GM12801 (cell line): ENCODE data around the gene DDX31.

Experiments used
- TF ChIP-seq, protein P1 (sequence below): IDR thresholded peaks from one replicate; pipeline ENCODE4 v1.5.1; 2011; ENCODE audit warnings: control low read depth; ENCODE audit not compliant: insufficient read length; ENCODE audit errors: extremely low read depth

Gene DDX31

DNA sequence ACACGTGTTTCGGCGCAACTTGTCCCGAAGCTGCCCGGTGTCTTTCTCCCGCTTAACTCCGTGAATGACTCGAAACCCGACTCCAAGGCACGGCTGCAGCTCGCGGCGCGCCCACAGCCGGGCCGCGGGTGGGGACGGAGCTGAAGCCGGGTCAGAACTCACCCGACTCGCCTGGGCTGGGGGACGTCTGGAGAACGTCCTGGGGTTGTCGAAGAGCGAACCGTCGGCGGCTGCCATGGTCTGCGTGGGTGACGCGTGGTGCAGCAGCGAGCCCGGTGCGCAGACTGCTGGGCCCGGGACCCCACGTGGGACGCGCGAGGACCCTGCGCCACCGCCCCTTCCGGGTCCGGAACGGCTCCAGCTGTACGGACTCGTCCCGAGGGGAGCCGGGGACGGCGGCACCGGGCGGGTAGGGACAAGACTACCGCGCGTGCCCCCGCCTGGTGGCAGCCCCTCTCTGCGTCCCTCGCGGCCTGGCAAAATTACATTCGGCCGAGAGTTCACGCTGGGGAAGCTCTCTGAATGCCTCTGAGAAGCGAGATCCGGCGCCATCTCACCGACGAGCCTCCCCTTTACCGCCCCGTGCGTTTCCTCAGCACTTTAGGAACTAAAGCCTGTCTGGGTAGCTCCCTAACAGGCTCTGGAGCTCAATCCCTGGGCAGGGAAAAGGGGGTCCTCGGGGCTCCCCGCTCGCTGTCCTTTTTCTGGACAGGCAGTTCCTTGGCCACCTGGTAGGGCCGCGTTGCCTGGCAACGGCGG, at the start of gene DDX31:
Gene DDX31 (minus strand): TSS at position 286 of the 759 bp plus-strand sequence. CDS start 49 bp downstream, at position 237.
- TF ChIP-seq, protein P1, sequence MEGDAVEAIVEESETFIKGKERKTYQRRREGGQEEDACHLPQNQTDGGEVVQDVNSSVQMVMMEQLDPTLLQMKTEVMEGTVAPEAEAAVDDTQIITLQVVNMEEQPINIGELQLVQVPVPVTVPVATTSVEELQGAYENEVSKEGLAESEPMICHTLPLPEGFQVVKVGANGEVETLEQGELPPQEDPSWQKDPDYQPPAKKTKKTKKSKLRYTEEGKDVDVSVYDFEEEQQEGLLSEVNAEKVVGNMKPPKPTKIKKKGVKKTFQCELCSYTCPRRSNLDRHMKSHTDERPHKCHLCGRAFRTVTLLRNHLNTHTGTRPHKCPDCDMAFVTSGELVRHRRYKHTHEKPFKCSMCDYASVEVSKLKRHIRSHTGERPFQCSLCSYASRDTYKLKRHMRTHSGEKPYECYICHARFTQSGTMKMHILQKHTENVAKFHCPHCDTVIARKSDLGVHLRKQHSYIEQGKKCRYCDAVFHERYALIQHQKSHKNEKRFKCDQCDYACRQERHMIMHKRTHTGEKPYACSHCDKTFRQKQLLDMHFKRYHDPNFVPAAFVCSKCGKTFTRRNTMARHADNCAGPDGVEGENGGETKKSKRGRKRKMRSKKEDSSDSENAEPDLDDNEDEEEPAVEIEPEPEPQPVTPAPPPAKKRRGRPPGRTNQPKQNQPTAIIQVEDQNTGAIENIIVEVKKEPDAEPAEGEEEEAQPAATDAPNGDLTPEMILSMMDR, result no peak

DNA sequence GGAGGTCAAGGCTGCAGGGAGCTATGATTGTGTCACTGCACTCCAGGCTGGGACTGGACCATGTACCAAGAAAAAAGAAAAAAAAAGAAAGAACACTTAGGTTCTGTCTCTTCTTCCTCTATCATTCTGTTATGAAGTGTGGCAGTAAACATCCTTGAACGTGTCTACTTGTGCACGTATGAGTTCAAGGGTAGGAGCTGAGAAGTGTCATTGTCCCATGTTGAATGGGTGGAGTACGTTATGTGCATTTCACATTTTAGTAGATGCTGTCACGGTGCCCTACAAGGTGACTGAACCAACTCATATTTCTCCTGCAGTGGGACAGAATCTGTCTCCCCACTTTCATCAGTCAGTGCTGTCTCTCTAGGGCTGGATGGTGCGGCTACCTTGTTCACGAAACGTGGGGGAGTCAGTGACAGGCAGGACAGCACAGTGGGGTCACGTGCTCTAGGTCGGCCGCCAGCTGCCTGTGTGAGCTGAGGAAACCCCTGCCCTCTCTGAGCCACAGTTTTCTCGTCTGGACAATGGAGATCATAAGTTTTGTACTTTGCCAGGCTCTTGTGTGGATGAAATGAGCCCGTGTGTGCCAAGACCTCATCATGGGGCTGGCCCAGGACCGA, 47.7 kb upstream of the DDX31 start:
- TF ChIP-seq, protein P1, result no peak

DNA sequence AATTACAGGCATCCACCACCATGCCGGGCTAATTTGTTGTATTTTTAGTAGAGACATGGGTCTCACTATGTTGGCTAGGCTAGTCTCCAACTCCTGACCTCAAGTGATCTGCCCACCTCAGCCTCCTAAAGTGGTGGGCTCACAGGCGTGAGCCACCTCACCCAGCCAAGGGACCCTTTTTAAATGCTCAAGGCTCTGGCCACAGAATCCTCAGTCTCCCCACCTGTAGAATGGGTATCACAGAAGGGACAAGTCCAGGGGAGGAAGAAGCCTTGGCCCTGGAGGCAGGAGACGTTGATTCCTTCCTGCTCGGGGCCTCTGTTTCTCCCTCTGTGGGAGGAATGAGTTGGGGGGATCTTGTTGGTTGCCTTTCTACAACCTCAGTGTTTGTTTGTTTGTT, 46.2 kb upstream of the DDX31 start:
- TF ChIP-seq, protein P1, result no peak

DNA sequence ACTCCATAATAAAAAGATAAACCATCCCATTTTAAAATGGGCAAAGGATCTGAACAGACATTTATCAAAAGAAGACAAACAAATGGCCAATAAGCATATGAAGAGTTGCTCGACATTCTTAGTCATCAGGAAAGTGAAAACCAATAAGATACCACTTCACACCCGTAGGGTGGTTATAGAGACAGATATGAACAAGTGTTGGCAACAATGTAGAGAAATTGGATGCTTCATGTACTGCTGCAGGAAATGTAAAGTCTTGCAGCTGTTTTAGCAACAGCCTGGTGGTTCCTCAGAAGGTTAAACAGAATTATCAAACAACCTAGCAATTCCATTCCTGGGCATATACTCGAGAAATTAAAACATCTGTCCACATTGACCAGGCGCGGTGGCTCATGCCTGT, 43.0 kb upstream of the DDX31 start:
- TF ChIP-seq, protein P1, result no peak

DNA sequence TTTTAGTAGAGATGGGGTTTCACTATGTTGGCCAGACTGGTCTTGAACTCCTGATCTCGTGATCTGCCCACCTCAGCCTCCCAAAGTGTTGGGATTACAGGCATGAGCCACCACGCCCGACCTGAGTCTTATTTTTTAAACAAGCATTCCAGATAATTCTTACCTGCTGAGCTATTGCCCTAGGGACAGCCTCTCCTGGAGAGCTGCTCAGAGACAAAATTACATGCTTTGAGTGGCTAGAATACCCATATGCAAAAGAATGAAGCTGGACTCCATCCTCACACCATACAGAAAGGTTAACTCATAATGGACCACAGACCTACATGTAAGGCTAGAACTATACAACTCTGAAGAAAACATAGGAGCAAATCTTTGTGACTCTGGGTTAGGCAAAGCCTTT, 42.1 kb upstream of the DDX31 start:
- TF ChIP-seq, protein P1, result no peak

DNA sequence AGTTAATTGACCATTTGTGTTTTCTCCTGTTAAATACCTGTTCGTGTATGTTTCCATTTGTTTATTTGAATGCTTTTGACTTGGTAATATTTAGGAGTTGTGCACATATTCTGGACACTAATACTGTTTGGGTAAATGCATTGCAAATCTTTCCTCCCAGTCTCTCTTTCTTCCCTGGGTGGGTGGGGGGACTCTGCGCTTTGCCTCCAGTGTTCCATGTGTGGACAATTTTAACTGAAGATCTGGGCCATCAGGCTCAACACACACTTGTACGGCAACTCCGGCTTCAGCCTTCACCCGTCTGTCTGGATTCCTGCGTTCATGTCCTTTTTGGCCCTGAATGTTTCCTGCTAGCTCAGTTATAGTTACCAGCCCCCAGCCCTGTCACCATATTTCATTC, 40.5 kb upstream of the DDX31 start:
- TF ChIP-seq, protein P1, result no peak

DNA sequence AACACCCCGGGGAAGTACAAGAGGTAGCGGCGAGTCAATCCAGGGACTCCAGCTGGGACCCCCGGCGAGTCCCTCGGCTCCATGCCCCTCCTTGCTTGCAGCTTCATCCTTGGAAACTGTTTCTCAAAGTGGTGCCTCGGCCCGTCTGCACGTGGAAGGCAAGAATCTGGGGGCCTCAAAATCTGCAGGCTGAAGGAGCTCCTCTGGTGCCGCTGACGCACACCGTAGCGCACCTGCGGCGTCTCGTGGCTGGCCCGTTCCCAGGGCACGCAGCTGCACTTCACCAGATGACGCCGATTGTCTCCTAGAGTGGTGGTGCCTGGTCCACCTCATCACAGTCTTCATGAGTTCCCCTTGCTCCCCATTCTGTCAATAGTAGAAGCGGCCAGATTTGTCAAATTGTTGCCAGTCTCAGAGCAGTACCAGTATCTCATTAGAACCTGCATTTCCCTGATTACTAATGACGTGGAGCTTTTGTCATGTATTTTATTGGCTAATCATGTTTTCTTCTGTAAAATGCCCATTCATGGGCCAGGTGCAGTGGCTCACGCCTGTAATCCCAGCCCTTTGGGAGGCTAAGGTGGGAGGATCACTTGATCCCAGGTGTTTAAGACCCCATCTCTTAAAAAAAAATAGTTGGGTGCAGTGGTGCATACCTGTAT, 39.1 kb upstream of the DDX31 start:
- TF ChIP-seq, protein P1, result no peak
